Upper lobe of left lung (tissue), 6 donors: Measurements from ENCODE around the gene ZNF205. TPM values are rescaled to one million over a fixed set of nuclear protein-coding genes. Genes with fewer than 3 reads are reported as not detected.
A peak's percentile ranks its signal among the peaks of the same experiment; 100 is the strongest.

ENCODE experiments used
- ATAC-seq, 2 donors: fragments of 200-7000 bp; cut with Tn5 transposase; one replicate each; pipeline ENCODE4 v1.9.1; 2022; ENCODE audit warnings: mild to moderate bottlenecking in 2 of 2, moderate library complexity in 2 of 2; ENCODE audit not compliant: low FRiP score in 2 of 2
- DNase-seq, 2 donors: peaks; one replicate each; pipeline ENCODE4 v3.0.0-alpha.2; 2019 to 2020
- H3K27ac ChIP-seq, 4 donors: fragments of 200-600 bp; sonication (generic); one replicate each; pipeline ENCODE4 v1.5.1; 2016 to 2019
- H3K27me3 ChIP-seq, 4 donors: fragments of 200-600 bp; sonication (generic); one replicate each; pipeline ENCODE4 v1.5.1; 2017 to 2019
- H3K36me3 ChIP-seq, 4 donors: fragments of 200-600 bp; sonication (generic); one replicate each; pipeline ENCODE4 v1.5.1; 2016 to 2019
- H3K4me1 ChIP-seq, 4 donors: fragments of 200-600 bp; sonication (generic); one replicate each; pipeline ENCODE4 v1.5.1; 2018 to 2019
- H3K4me3 ChIP-seq, 4 donors: fragments of 200-600 bp; sonication (generic); one replicate each; pipeline ENCODE4 v1.5.1; 2017 to 2019; ENCODE audit warnings: mild to moderate bottlenecking in 2 of 4, moderate library complexity in 1 of 4
- H3K9me3 ChIP-seq, 4 donors: fragments of 200-600 bp; sonication (generic); one replicate each; pipeline ENCODE4 v1.5.1; 2018 to 2019
- CTCF ChIP-seq, 6 experiments: fragments of 450-650 bp in 4 of 6; fragments of 200-600 bp in 2 of 6; sonication (generic) in 2 of 6; IDR thresholded peaks; one replicate each; pipeline ENCODE4 v1.5.1; 2016 to 2019; ENCODE audit warnings: antibody characterized with exemption in 6 of 6
- EP300 ChIP-seq, 4 donors: sonication (generic); formaldehyde crosslinking; IDR thresholded peaks; one replicate each; pipeline ENCODE4 v1.5.1; 2017; ENCODE audit warnings: antibody characterized with exemption in 4 of 4, control low read depth in 2 of 4
- POLR2A ChIP-seq, 4 donors: fragments of 450-650 bp; IDR thresholded peaks; one replicate each; pipeline ENCODE4 v1.5.1; 2016 to 2017; ENCODE audit warnings: antibody characterized with exemption in 4 of 4, mild to moderate bottlenecking in 2 of 4
- POLR2AphosphoS5 ChIP-seq, 2 donors: sonication (generic); formaldehyde crosslinking; IDR thresholded peaks; one replicate each; pipeline ENCODE4 v1.5.1; 2017; ENCODE audit warnings: antibody characterized with exemption in 2 of 2
- WGBS, 2 donors: methylation state at CpG; one replicate each; pipeline ENCODE4 v1.1.5; 2017 to 2018; 5-methylcytosine and 5-hydroxymethylcytosine counted together
- total RNA-seq, 6 donors: library from RNA; depleted of rRNA in 4 of 6; stranded (reverse); fragments of >200 nt in 4 of 6; gene quantifications; one replicate each; pipeline versions ENCODE4 v1.1.0 to v1.2.1, GENCODE V29; 2016 to 2021
- donor health status: DM: no; HTN: no; CAD: no; lungs with moderate emphysema.
- donor health status: DM: no; HTN: yes; CAD: no; lungs with severe emphysema.

Gene ZNF205
- total RNA-seq, 6 donors from 2014 or later, result 13.8 to 25.2 (median 16.8) TPM

GRCh38 chr16:3127745-3128144 is 15.4 kb downstream of the ZNF205 start:
- Histone ChIP-seq H3K27me3 (no peaks in the 10 kb centered on the region), H3K36me3 (peaks cover 0 to 12% (median 1%) of the 10 kb centered on the region in 4 donors), H3K4me3 (no peak overlapping the region), H3K9me3 (no peaks in the 10 kb centered on the region), H3K4me1 (peaks cover 28 to 34% (median 32%) of the 10 kb centered on the region in 4 donors), H3K27ac (no peak overlapping the region)
- WGBS, 2 donors, result 71 to 86% methylated on average over 6 of the region's 6 CpGs
- TF ChIP-seq POLR2AphosphoS5 (IDR thresholded peaks at IDR 0.05) (no peak), EP300 (IDR thresholded peaks at IDR 0.05) (no peak), POLR2A (IDR thresholded peaks at IDR 0.05) (no peak), CTCF (IDR thresholded peaks at IDR 0.05) (no peak)
- DNase-seq, result no peak
- no peak for ATAC-seq

GRCh38 chr16:3129137-3130131 is 17.0 kb downstream of the ZNF205 start:
- 15 to 18% methylated on average over 21 to 28 of the region's 28 CpGs for WGBS, 2 donors
- DNase-seq (peak; percentile 84 to 85), ATAC-seq (peak; percentile 90 to 92)
- Histone ChIP-seq H3K27ac (peak overlapping the region; percentile 46 to 85 (median 70)), H3K27me3 (no peaks in the 10 kb centered on the region), H3K9me3 (no peaks in the 10 kb centered on the region), H3K36me3 (peaks cover 0 to 12% (median 1%) of the 10 kb centered on the region in 4 donors), H3K4me3 (peak overlapping the region in 3 of 4 donors; percentile 30 to 56 (median 47)), H3K4me1 (peaks cover 35 to 42% (median 39%) of the 10 kb centered on the region in 4 donors)
- TF ChIP-seq EP300 (IDR thresholded peaks at IDR 0.05) (no peak), POLR2A (IDR thresholded peaks at IDR 0.05) (peak in 2 of 4 donors; percentile 24 to 25), CTCF (IDR thresholded peaks at IDR 0.05) (peak; percentile 80 to 91 (median 88)), POLR2AphosphoS5 (IDR thresholded peaks at IDR 0.05) (no peak)

- no peaks in the 10 kb centered on the region for H3K27me3 ChIP-seq
- ATAC-seq (no peak), DNase-seq (no peak)
- peaks cover 33 to 44% (median 40%) of the 10 kb centered on the region in 4 donors for H3K4me1 ChIP-seq
- TF ChIP-seq POLR2A (IDR thresholded peaks at IDR 0.05) (no peak), CTCF (IDR thresholded peaks at IDR 0.05) (peak; percentile 37 to 57 (median 48))
- H3K4me3 ChIP-seq, result no peak overlapping the region
- no peaks in the 10 kb centered on the region for H3K9me3 ChIP-seq
- 67 to 70% methylated on average over 12 of the region's 12 CpGs for WGBS, 2 donors
- H3K27ac ChIP-seq, result no peak overlapping the region
- peaks cover 0 to 12% (median 1%) of the 10 kb centered on the region in 4 donors for H3K36me3 ChIP-seq
Measured at GRCh38 chr16:3131755-3132377, 19.5 kb downstream of the ZNF205 start.

GRCh38 chr16:3133844-3134243 is 21.5 kb downstream of the ZNF205 start:
- peak overlapping the region; percentile 89 to 98 (median 94) for H3K27ac ChIP-seq
- DNase-seq, result no peak
- WGBS, 2 donors, result 7 to 8% methylated on average over 7 of the region's 7 CpGs

More at GRCh38 chr16:3133844-3134243, 21.5 kb downstream of the ZNF205 start:
- H3K4me1 ChIP-seq, result peaks cover 29 to 39% (median 34%) of the 10 kb centered on the region in 4 donors
- peak overlapping the region; percentile 70 to 89 (median 82) for H3K4me3 ChIP-seq
- H3K36me3 ChIP-seq, result peaks cover 2 to 19% (median 6%) of the 10 kb centered on the region in 4 donors
- no peak for ATAC-seq
- H3K27me3 ChIP-seq, result no peaks in the 10 kb centered on the region
- H3K9me3 ChIP-seq, result no peaks in the 10 kb centered on the region
- TF ChIP-seq POLR2A (IDR thresholded peaks at IDR 0.05), result no peak
- TF ChIP-seq POLR2AphosphoS5 (IDR thresholded peaks at IDR 0.05), result no peak
- TF ChIP-seq EP300 (IDR thresholded peaks at IDR 0.05), result no peak
- TF ChIP-seq CTCF (IDR thresholded peaks at IDR 0.05), result no peak
